Right renal pelvis (tissue), 4 donors: Measurements from ENCODE around the gene B3GLCT. TPM values are rescaled to one million over a fixed set of nuclear protein-coding genes. Genes with fewer than 3 reads are reported as not detected.

ENCODE experiments used
- polyA plus RNA-seq, 4 donors: library from polyadenylated mRNA; unstranded; fragments of 120-200 nt; gene quantifications; one replicate each; pipeline ENCODE4 v1.2.1, GENCODE V29; 2013; ENCODE audit not compliant: insufficient read length in 4 of 4

The B3GLCT gene
- polyA plus RNA-seq, 4 donors = 15.6 to 27.8 (median 20.3) TPM

Other genes with a start within 250 kb of the B3GLCT start
- 100 to 1,000 TPM; 117 to 160 (median 129) TPM for gene HSPH1, start 38.1 kb upstream of the B3GLCT start, polyA plus RNA-seq